GM12865 (cell line): ENCODE measurements around the gene KLF9.
A peak's percentile ranks its signal among the peaks of the same experiment; 100 is the strongest.
"Not testable (repeated sequence)": the region's sequence is repeated elsewhere in the genome, so short reads cannot be mapped to it uniquely, and the experiment has no call there.

Experiments
- DNase-seq: peaks from one replicate; pipeline ENCODE4 v3.0.0; 2010; ENCODE audit warnings: low read depth
- H3K4me3 ChIP-seq: 2 replicates; pipeline ENCODE4 v1.5.1; 2011; ENCODE audit warnings: mild to moderate bottlenecking, low read depth, low read length, control low read depth
- CTCF ChIP-seq: IDR thresholded peaks from 2 replicates; pipeline ENCODE4 v1.5.1; 2011; ENCODE audit warnings: low read length, control low read depth, low read depth, inconsistent platforms; ENCODE audit not compliant: insufficient read depth; ENCODE audit errors: missing control alignments

KLF9 gene

DNA sequence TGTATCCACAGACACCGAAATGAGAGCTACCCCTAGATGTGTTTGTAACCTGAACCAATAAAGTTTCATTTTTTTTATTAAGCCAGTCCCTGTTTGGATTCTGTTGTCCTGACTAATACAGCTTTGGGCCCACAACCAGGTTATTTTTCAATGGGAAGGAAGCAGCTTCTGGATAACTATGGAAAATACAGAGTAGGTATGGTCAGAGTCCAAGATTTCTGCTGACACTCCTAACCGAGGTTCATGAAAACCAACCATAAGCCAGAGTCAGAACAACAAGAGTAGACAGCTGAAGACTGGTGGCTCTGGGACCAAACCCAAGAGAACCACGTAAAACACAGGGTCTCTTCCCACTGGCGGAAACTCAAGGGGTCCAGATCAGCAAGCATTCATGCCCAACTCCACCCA lies 10.8 kb downstream of the KLF9 start:
- no peak for TF ChIP-seq CTCF

GRCh38 chr9:70403166-70403565 lies 11.3 kb downstream of the KLF9 start:
- TF ChIP-seq CTCF = no peak
- no peak for DNase-seq
- no peak overlapping the region for H3K4me3 ChIP-seq

More for the DNA sequence above, 10.8 kb downstream of the KLF9 start:
- no peak for DNase-seq
- no peak overlapping the region for H3K4me3 ChIP-seq

GRCh38 chr9:70402213-70402612 lies 12.2 kb downstream of the KLF9 start:
- no peak overlapping the region for H3K4me3 ChIP-seq
- no peak for DNase-seq
- no peak for TF ChIP-seq CTCF

GRCh38 chr9:70401241-70401640 lies 13.2 kb downstream of the KLF9 start:
- DNase-seq, H3K4me3 ChIP-seq: not testable (repeated sequence)

DNA sequence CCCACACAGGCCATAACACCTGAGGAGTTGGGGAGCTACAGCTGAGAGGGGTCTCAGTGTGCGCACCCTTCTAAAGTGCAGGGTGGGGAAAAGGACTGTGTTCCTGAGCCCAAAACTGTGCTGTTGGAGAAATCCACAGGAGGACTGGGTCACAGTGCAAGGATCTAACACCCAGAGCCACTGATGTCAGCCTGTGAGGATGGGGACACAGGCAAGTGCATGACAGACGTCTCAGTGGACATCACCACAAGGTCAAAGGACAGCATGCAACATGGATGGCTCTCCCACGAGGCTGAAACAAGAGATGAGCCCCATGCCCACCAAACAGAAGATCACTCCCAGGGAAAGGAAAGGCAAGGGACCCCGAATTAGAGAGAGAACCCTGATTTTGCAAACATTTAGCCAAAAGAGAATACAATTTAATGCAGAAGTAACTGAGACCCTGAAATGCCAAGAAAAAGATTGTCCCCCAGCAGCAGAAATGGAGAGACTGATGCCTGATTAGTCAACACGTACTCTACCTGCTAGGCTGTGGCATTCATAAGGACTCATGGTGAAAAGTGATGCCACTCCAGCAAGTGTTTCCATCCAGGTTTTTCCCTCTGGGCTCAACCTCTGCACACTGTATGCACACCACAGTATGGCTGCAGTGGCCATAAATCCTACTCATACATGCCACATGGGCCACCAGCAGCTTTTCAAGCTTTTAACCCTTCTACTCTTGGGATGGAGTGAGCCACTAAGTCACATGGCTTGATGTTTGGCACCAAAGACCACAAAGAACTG lies 14.2 kb downstream of the KLF9 start:
- TF ChIP-seq CTCF = no peak
- H3K4me3 ChIP-seq = no peak overlapping the region
- no peak for DNase-seq

- DNase-seq = no peak
- TF ChIP-seq CTCF = no peak
- no peak overlapping the region for H3K4me3 ChIP-seq
These were observed 15.3 kb downstream of the KLF9 start for GRCh38 chr9:70399141-70399540.

DNA sequence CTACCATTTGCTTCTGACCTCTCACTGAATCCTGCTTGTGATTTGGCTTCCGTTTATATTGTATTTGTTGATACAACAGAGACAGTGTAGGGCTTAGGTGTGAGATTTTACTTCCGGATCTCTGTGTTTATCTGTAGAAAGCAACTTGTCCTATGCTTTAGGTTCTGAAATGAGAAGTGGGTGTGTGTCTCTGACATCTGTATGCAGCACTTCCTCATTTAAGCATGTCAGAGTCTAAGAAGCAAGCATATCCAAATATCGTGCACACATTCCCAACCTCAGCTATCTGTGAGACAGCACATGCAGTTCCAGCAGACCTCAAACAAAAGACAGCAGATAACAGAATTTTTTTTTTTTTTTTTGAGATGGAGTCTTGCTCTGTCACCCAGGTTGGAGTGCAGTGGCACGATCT lies 16.3 kb downstream of the KLF9 start:
- peak; percentile 50 for DNase-seq
- no peak for TF ChIP-seq CTCF

More for the DNA sequence above, 16.3 kb downstream of the KLF9 start:
- no peak overlapping the region for H3K4me3 ChIP-seq
